GM19452 (cell line): ENCODE measurements around the gene P2RY8.
"Not testable (repeated sequence)": the region's sequence is repeated elsewhere in the genome, so short reads cannot be mapped to it uniquely, and the experiment has no call there.

Source experiments
- ATAC-seq: cut with Tn5 transposase; IDR thresholded peaks from one replicate; pipeline ENCODE4 v1.9.1; 2021; ENCODE audit not compliant: unreplicated experiment

The P2RY8 gene, protein sequence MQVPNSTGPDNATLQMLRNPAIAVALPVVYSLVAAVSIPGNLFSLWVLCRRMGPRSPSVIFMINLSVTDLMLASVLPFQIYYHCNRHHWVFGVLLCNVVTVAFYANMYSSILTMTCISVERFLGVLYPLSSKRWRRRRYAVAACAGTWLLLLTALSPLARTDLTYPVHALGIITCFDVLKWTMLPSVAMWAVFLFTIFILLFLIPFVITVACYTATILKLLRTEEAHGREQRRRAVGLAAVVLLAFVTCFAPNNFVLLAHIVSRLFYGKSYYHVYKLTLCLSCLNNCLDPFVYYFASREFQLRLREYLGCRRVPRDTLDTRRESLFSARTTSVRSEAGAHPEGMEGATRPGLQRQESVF

DNA sequence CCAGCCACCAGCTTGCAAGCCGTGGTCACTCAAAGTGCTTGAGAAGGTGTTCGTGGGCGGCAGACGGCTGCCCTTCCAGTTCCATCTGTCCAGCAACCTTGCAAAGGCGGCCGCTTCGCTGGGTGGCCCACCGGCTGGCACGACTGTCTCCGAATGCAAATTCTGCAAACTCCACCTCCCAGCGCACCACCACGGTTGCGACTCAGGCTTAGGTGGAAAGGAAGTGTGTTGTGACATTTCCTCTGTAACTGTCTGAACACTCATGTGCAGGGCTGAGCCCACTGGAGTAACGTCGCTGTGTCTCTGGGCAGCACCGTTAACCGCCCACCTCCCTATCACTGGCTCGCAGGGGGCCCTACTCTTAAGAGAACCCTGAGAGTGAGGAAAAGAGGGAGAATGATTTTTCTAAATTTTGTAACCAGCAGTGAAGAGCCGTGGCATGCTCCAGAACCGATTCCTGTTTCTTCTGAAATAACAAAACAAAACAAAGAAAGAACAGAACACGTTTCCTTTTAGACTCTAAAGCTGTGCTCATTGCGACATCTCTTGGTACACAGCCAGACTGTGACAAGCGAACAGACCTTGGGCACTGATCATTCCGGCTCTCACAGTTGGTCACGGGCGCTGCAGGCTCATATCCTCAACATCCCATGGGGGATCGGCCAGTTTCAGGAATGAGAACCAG, at the start of gene P2RY8:
Gene P2RY8 (minus strand): TSS at position 155 of the 685 bp plus-strand sequence. CDS start 70,627 bp downstream, outside the sequence.
- ATAC-seq: peak; percentile 61

DNA sequence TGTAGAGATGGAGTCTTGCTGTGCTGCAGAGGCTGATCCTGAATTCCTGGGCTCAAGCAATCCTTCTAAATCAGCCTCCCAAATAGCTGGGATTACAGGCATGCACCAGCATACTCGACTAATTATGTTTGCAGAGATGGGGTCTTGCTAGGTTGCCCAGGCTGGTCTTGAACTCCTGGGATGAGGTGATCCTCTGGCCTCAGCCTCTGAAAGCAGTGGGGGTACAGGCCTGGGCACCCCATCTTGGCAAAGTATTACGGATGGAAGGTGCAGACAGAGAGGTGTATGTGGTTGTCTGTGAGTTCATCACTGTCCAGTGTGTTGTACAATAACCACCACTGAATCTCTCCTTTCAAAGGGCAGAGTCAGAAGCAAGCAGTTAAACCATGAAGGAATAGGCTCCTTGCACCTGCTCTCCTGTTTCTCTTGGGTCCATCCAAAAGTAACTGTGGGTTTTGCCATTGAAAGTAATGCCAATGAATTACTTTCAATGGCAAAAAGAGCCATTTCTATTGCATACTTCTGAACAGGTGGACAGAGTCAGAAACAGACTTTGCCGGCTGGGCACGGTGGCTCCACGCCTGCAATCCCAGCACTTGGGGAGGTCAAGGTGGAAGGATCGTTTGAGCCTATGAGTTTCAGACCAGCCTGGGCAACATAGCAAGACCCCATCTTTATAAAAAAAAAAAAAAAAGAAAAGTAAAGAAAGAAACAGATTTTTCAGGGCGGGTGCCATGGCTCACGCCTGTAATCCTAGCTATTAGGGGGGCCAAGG, 47.4 kb upstream of the P2RY8 start:
- no peak for ATAC-seq

DNA sequence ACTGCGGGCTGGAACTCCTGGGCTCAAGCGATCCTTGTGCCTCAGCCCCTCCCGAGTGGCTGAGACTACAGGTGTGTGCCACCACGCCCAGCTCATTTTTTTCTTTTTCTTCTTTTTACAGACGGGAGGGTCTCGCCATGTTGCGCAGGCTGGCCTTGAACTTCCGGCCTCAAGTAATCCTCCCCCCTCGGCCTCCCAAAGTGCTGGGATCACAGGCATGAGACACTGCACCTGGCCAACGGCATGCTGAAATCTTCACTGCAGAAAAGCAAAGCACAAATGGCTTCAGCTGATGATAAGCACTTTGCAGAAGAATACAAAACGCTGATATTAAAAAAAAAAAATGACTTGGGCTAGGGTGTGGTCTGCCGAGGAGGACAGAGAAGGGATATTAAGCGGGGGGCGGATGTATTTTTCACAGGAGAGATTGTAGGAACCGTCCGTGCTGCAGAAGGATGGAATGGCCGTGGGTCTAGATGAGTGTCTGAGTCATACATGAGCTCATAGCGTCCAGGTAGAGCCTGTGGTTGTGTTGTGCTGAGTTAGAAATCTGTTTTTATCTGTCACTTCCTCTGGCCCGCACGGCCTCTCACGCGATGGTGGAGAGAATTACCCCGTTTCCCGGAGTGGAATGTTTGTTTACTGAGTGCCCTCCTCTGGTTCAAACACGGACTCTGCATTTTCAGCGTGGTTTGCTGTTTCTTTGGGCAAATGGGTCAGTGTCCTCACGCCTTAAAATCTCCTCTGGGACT, 45.9 kb upstream of the P2RY8 start:
- ATAC-seq: no peak

DNA sequence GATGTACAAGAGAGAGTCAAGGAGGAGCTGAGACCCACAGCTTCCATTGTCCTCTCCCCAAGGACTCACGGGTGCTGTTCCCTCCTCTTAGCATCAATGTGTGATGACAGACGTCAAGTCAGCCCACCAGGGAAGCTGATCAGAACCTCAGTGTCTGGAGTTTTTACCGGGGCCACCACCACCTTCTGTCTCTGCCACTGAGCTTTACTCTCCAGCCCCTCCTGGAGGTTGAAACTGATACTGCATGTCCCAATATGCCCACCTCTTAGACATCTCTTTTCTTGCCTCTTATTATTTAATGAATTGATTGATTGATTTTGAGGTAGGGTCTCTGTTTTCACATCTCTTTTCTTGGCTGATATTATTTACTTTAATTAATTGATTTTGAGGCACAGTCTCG, 44.1 kb upstream of the P2RY8 start:
- no peak for ATAC-seq

DNA sequence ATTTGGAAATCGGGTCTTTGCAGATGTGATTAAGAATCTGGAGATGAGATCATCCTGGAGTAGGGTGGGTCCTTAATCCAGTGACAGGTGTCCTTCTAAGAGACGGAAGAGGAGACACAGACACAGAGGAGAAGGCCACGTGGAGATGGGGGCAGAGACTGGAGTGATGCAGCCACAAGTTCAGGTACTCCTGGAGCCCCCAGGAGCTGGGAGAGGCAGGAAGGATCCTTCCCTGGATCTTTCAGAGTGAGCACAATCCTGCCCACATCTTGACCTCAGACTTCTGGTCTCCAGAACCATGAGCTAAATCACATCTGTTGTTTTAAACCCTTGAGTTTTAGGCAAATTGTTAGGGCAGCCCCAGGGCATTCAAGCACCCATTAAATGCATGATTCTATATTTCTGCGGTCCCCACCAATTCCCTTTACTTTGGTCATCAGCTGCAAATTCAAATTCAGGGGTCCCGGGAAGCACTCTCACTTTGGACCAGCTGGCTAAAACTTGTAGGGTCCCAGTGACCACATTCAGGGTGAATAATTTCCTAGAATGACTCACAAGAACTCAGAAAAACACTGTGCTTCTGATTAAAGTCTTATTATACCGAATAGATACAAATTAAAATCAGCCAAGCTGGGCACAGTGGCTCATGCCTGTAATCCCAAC, 41.7 kb upstream of the P2RY8 start:
- ATAC-seq: no peak

DNA sequence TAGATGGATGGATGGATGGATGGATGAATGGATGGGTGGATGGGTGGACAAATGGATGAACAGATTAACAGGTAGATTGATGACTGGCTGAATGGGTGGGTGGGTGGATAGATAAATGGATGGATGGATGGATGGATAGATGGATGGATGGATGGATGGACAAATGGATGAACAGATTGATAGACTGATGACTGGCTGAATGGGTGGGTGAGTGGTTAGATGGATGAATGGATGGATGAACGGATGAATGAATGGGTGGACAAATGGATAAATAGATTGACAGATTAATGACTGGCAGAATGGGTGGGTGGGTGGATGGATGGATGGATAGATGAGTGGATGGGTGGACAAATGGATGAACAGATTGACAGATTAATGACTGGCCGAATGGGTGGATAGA, 40.9 kb upstream of the P2RY8 start:
- ATAC-seq: no peak

DNA sequence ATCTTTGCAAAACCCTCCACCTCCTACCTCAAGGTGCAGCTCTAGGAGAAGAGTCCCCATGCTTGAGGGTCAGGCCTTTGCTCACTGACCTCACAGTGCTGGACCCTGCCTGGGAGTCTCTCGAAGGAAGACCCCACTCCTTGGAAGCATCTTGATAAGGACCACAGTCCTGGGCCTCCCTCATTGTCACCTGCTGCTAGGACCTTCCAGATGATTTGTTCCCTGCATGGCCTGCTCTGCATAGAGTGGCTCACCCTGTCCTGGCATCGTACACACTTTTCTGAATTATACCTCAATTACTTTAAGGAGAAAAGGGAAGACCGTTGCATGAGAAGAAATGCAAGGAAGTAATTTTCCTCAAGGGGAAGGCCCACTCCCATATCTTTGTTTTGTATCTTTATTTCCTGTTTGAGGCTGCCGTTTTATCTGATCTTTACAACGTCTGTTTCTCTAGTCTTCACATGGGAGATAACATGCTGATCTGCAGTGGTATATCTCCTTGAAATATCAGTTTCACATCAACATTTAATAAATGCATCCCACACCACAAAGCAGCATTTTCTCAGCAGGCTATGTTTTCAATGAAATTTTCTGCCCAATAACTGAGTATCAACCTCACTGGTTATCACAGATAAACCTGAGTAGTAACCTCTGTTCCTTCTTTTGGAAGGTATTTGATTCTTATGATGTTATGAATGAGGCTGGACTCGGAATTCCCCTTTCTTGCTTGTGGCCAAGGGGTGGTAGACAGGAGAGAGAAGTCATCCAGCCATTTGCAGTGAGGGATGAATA, 39.4 kb upstream of the P2RY8 start:
- no peak for ATAC-seq

DNA sequence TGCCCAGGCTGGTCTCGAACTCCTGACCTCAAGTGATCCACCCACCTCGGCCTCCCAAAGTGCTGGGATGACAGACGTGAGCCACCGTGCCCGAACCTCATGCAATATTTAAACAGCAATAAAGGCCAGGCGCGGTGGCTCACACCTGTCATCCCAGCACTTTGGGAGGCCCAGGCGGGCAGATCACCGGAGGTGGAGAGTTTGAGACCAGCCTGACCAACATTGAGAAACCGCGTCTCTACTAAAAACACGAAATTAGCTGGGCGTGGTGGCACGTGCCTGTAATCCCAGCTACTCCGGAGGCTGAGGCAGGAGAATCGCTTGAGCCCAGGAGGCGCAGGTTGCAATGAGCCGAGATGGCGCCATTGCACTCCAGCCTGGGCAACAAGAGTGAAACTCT, 37.2 kb upstream of the P2RY8 start:
- ATAC-seq: not testable (repeated sequence)

DNA sequence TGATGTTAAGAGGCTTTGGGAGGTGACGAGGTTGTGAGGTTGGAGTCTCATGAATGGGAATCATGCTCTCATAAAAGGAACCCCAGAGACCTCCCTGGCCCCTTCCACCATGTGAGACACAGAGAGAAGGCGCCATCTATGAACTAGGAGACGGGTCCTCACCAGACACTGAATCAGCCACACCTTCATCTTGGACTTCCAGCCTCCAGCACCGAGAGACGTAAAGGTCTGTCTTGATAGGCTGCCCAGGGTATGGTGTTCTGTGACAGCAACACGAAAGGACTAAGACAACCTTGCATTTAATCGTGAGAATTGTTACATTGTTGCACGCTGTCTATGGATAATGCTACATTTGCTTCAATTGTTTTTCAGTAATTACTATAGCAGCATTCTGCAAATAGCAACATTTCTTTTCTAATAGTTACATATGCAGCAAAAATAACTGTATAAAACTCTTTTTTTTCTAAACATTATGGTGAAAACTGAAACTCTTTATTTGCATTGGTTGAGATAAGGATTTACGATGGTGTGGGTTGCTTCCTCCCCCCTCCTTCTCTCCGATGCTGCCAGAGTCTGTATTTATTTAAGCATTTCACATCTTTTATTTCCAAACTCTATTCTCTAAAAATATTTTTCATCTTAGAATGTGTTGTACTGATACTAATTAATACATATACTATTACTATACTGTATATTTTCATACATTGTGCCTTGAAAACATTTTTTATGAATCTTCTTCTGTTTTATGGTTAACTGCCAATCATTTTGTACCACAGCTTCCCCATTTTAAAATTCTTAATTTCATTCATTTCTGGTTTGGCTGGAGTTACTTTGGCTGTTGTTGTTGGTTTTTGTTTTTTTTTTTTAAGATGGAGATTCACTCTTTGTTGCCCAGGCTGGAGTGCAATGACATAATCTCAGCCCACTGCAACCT, 28.0 kb upstream of the P2RY8 start:
- no peak for ATAC-seq

DNA sequence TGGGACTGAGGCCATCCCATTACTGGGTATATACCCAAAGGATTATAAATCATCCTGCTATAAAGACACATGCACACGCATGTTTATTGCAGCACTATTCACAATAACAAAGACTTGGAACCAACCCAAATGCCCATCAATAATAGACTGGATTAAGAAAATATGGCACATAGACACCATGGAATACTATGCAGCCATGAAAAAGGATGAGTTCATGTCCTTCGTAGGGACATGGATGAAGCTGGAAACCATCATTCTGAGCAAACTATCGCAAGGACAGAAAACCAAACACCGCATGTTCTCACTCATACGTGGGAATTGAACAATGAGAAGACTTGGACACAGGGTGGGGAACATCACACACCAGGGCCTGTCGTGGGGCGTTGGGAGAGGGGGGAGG, 27.1 kb upstream of the P2RY8 start:
- not testable (repeated sequence) for ATAC-seq

DNA sequence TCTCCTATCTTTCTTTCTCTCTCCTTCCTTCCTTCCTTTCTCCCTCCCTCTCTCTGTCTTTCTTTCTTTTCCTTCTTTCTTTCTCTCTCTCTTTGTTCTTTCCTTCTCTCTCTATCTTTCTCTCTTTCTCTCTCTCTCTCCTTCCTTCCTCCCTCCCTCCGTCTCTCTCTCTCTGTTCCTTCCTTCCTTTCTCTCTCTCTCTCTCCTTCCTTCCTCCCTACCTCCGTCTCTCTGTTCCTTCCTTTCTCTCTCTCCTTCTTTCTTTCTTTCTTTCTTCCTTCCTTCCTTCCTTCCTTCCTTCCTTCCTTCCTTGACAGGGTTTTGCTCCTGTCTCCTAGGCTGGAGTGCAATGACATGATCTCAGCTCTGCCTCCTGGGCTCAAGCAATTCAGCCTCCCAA, 24.2 kb upstream of the P2RY8 start:
- no peak for ATAC-seq

DNA sequence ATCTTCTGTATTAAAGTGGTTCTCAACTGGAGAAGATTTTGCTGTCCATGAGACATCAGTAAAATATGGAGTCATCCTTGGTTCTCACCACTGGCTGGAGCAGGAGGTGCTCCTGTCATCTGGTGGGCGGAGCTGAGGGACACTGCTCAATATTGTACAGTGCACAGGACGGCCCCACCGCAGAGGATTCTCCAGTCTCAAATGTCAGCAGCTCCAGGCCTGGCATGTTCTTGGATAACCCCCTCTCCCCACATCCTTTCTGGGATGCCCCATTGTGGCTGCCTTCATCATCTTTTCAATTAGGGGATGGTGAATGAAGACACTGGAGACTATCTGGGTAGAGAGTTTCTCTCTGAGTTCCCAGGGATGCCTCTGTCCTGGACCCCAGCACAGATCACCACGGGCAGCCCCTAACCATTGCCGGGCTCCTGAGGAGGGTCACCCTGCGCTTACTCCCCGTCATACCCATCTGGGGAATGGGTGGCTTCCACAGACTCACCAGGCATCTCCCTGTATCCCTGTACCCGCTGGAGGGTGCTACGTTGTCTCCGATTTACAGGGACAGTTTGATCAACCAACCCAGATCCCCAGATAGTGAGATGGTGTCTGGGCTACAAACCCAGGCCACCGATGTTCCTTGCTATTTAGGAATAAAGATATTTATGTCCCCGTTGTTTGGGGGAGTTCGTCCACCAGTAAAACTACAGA, 21.9 kb upstream of the P2RY8 start:
- ATAC-seq: no peak

DNA sequence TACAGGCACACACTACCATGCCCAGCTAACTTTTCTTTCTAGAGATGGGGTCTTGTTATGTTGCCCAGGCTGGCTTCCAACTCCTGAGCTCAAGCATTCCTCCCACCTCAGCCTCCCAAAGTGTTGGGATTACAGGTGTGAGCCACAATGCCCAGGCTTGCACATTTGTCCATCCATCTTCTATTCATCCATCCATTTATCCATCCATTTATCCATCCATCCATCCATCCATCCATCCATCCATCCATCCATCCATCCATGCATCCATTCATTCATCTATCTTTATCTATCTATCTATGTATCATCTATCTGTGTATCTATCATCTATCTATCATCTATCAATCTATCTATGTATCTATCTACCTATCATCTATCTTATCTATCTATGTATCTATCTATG, 20.5 kb upstream of the P2RY8 start:
- ATAC-seq: not testable (repeated sequence)

DNA sequence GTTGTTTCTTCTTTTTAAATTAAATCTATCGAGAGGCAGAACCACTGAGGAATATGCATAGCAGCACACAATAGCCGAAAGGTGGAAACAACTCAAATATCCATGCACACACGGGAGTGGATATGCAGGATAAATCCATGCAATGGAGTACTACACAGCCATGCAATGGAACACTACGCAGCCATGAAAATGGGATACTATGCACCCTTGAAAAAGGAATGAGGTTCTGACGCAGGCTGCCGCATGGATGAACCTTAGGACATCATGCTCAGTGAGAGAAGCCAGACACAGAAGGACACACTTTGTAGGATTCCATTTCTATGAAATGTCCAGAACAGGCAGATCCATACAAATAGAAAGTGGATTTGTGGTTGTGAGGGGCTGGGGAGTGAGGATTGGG, 18.4 kb upstream of the P2RY8 start:
- no peak for ATAC-seq

DNA sequence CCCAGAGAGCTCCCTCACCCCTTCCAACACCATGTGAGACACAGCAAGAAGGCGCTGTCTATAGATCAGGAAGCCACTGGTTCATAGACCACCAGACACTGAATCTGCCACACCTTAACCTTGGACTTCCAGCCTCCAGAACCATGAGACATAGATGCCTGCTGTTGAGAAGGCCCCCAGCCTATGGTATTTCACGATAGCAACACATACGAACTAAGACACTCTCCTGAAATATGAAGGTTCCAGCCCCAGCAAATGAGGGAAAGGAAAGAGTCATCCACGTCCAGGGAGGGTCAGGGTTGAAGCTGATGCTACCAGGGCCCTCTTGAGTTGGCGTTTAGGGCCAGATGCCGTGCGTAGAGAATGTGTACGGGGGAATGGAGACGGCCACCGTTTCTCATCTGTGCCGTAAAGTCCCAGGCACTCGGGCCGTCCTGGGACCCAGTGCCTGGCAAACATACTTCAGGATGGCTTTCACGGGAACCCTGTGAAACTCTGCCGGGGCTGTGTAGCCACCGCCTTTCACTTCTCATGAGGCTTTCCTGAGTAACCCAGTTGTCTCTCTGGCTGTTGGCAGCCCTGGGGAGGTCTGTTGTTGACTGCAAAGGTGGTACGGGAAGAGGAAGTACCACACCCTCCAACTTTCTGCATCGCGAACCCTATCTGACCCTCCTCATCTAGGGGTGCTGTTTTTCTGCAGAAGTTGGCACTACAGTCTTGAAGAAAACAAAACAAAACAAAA, 17.7 kb upstream of the P2RY8 start:
- no peak for ATAC-seq

DNA sequence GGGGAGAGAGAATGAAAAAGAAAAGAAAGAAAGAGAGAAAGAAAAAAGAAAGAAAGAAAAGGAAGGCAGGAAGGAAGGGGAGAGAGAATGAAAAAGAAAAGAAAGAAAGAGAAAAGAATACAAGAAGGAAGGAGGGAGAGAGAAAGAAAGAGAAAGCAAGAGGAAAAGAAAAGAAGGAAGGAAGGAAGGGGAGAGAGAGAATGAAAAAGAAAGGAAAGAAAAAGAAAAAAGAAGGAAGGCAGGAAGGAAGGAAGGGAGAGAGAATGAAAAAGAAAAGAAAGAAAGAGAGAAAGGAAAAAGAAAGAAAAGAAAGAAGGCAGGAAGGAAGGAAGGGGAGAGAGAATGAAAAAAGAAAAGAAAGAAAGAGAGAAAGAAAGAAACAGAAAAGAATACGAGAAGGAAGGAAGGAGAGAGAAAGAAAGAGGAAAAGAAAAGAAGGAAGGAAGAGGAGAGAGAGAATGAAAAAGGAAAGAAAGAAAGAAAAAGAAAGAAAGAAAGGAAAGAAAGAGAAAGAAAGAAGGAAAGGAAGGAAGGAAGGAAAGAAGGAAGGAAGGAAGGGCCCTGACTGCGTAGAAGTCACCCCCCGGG, 15.1 kb upstream of the P2RY8 start:
- ATAC-seq: no peak

DNA sequence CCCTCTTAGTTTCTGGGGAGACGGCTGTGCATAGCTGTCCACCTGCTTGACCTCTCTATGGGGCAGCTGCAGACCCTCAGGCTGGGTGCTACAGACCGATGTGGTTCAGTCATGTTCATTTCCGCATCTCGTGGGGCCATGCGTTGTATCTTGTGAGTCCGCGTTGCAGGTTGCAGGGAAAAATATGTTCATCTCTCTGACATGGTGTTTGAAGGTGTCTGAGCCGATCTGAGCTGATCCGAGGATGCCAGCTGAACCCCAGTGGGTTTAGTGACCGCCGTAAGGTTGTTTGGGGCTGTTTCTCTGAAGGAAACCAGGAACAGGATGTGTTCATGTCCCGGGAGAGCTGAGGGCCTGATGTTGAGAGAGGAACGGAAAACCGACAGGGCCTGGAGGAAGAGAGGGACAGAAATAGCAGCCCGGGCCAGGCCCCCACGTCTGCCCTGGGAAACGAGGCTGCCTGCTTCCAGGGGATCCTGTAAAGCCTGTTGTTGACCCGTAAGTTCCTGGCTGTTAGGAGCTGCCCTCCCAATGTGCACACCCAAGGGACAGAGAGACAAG, 9.8 kb upstream of the P2RY8 start:
- ATAC-seq: no peak
